Activated T-helper 17 cell treated with anti-CD3 and anti-CD28 coated beads, Interleukin-2, amount 50 U/mL, for 72 hours (primary cell): ENCODE measurements around the gene MRFAP1L1. TPM values are rescaled to one million over a fixed set of nuclear protein-coding genes. Genes with fewer than 3 reads are reported as not detected.
A peak's percentile ranks its signal among the peaks of the same experiment; 100 is the strongest.

Experiments used
- ATAC-seq: fragments of 150-1000 bp; cut with Tn5 transposase; replicated peaks from 2 replicates; pipeline ENCODE4 v1.10.0; 2021; ENCODE audit warnings: mild to moderate bottlenecking, moderate library complexity
- H3K27ac Mint-ChIP-seq: one replicate; pipeline ENCODE4 v1.8.0; 2022; ENCODE audit warnings: mixed read lengths
- H3K27me3 Mint-ChIP-seq: one replicate; pipeline ENCODE4 v1.8.0; 2022; ENCODE audit warnings: mixed read lengths
- H3K36me3 Mint-ChIP-seq: one replicate; pipeline ENCODE4 v1.8.0; 2022; ENCODE audit warnings: low read depth, mild to moderate bottlenecking, mixed read lengths
- H3K4me1 Mint-ChIP-seq: one replicate; pipeline ENCODE4 v1.8.0; 2022; ENCODE audit warnings: mixed read lengths
- H3K4me3 Mint-ChIP-seq: one replicate; pipeline ENCODE4 v1.8.0; 2022; ENCODE audit warnings: mild to moderate bottlenecking, mixed read lengths
- H3K9me3 Mint-ChIP-seq: one replicate; pipeline ENCODE4 v1.8.0; 2022; ENCODE audit warnings: mixed read lengths
- total RNA-seq, 2 donors: library from RNA; stranded (reverse); gene quantifications; one replicate each; pipeline ENCODE4 v1.2.3, GENCODE V29; 2022

Gene MRFAP1L1
- total RNA-seq, 2 donors from 2014 or later = 35.8 to 53.6 TPM

GRCh38 chr4:6747294-6748051 lies 37.8 kb upstream of the MRFAP1L1 start:
- peaks cover 6% of the 10 kb centered on the region for H3K4me1 Mint-ChIP-seq
- H3K9me3 Mint-ChIP-seq = no peaks in the 10 kb centered on the region
- no peak overlapping the region for H3K4me3 Mint-ChIP-seq
- ATAC-seq = no peak
- H3K27me3 Mint-ChIP-seq = no peaks in the 10 kb centered on the region
- no peaks in the 10 kb centered on the region for H3K36me3 Mint-ChIP-seq
- no peak overlapping the region for H3K27ac Mint-ChIP-seq

GRCh38 chr4:6746721-6747293 lies 37.1 kb upstream of the MRFAP1L1 start:
- no peak overlapping the region for H3K27ac Mint-ChIP-seq
- H3K9me3 Mint-ChIP-seq = no peaks in the 10 kb centered on the region
- no peaks in the 10 kb centered on the region for H3K36me3 Mint-ChIP-seq
- ATAC-seq = no peak
- no peak overlapping the region for H3K4me3 Mint-ChIP-seq
- peaks cover 5% of the 10 kb centered on the region for H3K4me1 Mint-ChIP-seq
- H3K27me3 Mint-ChIP-seq = no peaks in the 10 kb centered on the region

DNA sequence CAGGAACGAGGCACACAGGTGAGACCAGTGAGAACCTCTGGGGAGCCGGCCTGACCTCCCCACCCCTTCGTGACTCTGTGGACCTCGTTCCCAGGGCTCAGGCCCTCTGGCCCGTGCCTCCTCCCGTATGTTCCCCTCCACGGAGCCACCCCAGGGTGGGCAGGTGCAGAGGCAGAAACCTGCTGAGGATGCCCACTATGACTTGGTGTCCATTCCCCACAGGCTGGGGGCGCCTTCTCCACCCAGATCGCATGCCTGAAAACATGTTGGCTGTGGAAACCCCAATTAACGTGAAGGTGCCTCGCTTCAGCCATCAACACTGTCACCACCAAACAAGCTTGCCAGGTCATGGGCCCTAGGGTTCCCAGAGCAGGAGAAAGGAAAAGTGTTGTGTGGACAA lies 33.3 kb upstream of the MRFAP1L1 start:
- H3K27ac Mint-ChIP-seq = no peak overlapping the region
- H3K36me3 Mint-ChIP-seq = no peaks in the 10 kb centered on the region
- no peak overlapping the region for H3K4me3 Mint-ChIP-seq
- H3K27me3 Mint-ChIP-seq = no peaks in the 10 kb centered on the region
- H3K9me3 Mint-ChIP-seq = no peaks in the 10 kb centered on the region
- H3K4me1 Mint-ChIP-seq = no peaks in the 10 kb centered on the region
- no peak for ATAC-seq

GRCh38 chr4:6742507-6742906 lies 32.8 kb upstream of the MRFAP1L1 start:
- Mint-ChIP-seq H3K27me3 (no peaks in the 10 kb centered on the region), H3K4me1 (no peaks in the 10 kb centered on the region), H3K9me3 (no peaks in the 10 kb centered on the region), H3K4me3 (no peak overlapping the region), H3K36me3 (no peaks in the 10 kb centered on the region), H3K27ac (no peak overlapping the region)
- ATAC-seq = peak; percentile 54

DNA sequence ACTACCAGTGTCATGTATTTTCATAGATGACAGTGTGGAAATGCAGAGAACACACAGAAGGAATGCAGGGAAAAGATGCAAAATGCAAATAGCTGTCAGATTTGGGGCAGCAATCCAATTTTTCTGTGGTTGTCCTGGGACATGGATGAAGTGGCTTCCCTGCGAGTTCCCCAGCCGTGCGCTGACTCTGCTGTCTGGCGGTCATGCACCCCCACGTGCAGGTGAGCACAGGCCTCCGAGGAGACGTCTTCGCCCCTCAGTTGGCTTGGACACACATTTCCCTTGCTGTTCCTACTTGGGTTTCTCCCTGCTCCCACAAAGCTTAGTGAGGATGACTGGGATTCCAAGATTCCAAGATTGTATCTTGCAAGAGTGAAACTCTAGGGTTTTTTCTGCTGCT lies 30.7 kb upstream of the MRFAP1L1 start:
- ATAC-seq = no peak
- H3K4me1 Mint-ChIP-seq = no peaks in the 10 kb centered on the region
- no peaks in the 10 kb centered on the region for H3K9me3 Mint-ChIP-seq
- H3K27me3 Mint-ChIP-seq = peaks cover 4% of the 10 kb centered on the region
- no peak overlapping the region for H3K4me3 Mint-ChIP-seq
- H3K27ac Mint-ChIP-seq = no peak overlapping the region
- H3K36me3 Mint-ChIP-seq = no peaks in the 10 kb centered on the region

GRCh38 chr4:6739920-6740319 lies 30.3 kb upstream of the MRFAP1L1 start:
- no peak overlapping the region for H3K27ac Mint-ChIP-seq
- H3K27me3 Mint-ChIP-seq = peaks cover 4% of the 10 kb centered on the region
- H3K4me3 Mint-ChIP-seq = no peak overlapping the region
- H3K9me3 Mint-ChIP-seq = no peaks in the 10 kb centered on the region
- no peaks in the 10 kb centered on the region for H3K36me3 Mint-ChIP-seq
- H3K4me1 Mint-ChIP-seq = no peaks in the 10 kb centered on the region
- ATAC-seq = no peak

DNA sequence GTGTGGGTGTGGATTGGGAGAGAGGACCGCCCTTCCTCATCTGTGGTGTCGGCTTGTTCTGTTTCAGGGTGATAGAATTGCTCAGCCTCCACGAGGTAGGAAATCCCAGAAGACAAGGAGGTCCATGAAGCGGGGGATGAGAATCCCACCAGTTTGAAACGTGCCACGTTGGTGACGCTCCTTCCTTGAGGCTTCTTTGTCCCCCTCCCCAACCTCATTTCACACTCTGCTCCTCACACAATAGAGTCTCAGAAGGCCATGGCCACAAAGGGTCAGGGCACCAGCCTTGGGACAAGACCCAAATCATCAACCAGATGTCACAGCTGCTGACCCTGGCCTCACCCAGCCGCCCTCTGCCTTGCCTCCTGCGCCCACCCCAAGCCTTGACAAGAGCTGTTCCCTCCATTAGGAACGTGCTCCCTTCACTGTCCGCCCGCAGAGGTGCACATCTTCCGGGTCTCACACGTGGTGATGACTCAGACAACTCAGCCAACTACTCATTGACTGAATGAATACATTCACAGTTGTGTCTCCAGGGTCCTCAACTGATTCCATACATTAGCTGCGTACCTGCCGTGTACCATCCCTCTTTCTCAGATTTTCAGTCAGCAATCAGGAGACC lies 24.6 kb upstream of the MRFAP1L1 start:
- Mint-ChIP-seq H3K9me3 (no peaks in the 10 kb centered on the region), H3K36me3 (no peaks in the 10 kb centered on the region), H3K27me3 (peaks cover 8% of the 10 kb centered on the region), H3K4me1 (no peaks in the 10 kb centered on the region), H3K4me3 (no peak overlapping the region), H3K27ac (no peak overlapping the region)
- ATAC-seq = no peak

DNA sequence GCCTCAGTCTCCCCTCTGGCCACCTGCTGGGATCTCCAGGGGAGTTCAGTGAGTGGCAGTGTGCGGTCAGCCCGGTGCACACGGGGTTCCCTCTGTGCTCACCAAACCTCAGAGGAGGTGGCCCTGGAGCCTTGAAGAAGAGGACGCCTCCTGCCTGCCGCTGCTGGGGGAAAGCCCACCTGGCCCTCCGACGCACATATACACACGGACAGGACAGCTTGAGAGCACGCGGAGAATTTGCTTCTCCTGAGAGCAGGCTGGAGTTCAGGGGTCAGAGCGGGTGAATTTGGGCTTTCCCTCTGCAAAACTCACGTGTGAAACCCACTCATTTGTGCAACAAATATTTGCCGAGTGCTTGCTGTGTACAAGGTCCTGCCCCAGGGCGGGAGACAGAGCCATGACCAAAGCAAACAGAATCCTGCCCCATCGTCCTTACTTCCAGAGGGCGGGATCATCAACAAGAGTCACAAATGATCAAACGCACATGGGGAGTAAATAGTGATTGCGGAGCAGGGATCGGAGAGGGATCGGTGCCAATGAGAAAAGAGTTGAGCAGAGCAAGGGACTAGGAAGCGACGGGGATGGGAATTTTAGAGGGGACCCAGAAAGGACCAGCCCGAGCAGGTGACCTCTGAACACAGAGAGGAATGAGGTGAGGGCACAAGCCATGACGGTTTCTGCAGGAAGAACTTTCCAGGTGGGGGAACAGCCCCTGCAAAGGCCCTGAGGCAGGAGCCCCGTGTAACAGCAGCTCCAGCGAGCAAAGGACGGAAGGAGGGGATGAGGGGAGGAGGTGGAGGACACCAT lies 23.9 kb upstream of the MRFAP1L1 start:
- Mint-ChIP-seq H3K9me3 (no peaks in the 10 kb centered on the region), H3K27ac (peak overlapping the region; percentile 22), H3K27me3 (peaks cover 8% of the 10 kb centered on the region), H3K4me1 (no peaks in the 10 kb centered on the region), H3K4me3 (no peak overlapping the region), H3K36me3 (no peaks in the 10 kb centered on the region)
- ATAC-seq = no peak

DNA sequence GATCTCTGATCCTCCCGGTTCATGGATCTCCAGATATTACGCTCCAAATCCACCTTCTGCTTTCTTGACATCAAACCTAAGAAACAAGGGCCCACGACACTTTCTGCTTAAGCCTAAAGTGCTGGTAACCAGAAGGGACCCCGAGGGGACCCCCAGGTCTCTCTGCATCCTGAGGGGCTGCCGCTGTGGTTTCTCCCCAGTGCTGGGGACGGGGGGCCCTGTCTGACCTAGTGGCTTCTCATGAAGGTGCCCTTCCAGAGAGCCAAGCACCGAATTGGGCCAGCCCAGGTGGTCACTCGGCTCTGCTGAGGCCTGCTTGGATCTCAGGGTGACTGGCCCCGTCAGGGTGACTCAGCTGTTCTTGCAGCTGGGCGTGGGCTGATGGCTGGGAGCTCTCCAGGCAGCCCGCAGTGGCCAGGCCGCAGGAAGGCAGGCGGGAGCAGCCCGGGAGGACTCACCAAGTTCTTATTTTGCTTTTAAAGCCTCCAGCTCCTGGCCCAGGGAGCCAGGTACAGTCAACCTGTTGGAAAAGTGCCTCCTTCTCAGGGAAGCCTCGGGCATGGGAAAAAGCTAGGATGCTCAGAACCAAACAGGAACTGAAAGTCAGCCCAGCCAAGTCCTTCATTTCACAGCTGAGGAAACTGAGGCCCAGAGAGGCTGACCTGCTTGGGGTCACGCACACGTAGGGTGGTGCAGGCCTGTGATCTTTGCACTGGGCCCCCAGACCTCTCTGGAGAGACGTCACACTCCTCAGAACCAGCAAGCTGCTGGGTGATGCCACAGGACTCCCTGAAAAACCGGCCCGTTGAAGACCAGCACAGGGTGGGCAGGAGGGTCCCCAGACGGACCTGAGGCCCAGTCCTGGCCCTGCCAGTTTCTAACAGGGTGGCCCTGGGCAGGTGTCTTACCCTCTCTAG lies 23.0 kb upstream of the MRFAP1L1 start:
- no peak for ATAC-seq
- H3K36me3 Mint-ChIP-seq = no peaks in the 10 kb centered on the region
- H3K4me1 Mint-ChIP-seq = no peaks in the 10 kb centered on the region
- no peak overlapping the region for H3K27ac Mint-ChIP-seq
- no peaks in the 10 kb centered on the region for H3K9me3 Mint-ChIP-seq
- H3K4me3 Mint-ChIP-seq = no peak overlapping the region
- peaks cover 8% of the 10 kb centered on the region for H3K27me3 Mint-ChIP-seq

DNA sequence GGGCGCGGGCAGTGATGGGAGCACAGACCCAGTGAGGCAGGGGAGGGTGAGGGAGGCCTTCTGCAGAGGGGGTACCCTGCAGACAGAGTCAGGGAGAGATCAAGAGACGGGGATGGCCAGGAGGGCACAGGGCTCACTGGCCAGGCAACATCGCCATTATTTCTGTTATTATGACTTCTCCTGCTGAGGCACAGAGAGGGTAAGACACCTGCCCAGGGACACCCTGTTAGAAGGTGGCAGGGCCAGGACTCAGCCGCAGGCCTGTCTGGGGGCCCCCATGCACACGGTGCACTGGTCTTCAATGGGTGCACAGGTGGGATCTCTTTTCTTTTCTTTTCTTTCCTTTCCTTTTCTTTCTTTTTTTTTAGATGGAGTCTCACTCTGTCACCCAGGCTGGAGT lies 22.1 kb upstream of the MRFAP1L1 start:
- H3K27me3 Mint-ChIP-seq = peaks cover 8% of the 10 kb centered on the region

DNA sequence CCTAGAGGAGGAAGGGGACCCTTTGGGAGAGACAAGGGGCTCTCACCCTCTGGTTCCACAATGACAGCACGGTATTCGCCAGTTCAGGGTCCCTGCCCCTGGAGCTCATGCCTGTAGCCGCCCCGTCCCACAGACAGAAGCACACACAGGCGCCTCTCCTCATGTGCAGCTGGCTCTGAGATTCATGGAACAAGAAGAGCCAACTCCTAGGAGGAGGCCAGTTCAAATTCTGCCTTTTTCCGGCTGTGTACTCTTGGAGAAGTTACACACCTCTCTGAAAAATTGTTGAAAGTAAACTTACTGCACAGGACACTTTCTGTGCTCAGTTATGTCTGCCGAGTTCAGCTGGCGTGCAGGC lies 21.6 kb upstream of the MRFAP1L1 start:
- ATAC-seq = no peak
- peaks cover 5% of the 10 kb centered on the region for H3K27me3 Mint-ChIP-seq
- no peaks in the 10 kb centered on the region for H3K9me3 Mint-ChIP-seq

More for the DNA sequence above, 22.1 kb upstream of the MRFAP1L1 start:
- Mint-ChIP-seq H3K9me3 (no peaks in the 10 kb centered on the region), H3K36me3 (no peaks in the 10 kb centered on the region), H3K4me3 (no peak overlapping the region), H3K27ac (no peak overlapping the region), H3K4me1 (no peaks in the 10 kb centered on the region)
- ATAC-seq = no peak

GRCh38 chr4:6730603-6731317 lies 21.1 kb upstream of the MRFAP1L1 start:
- Mint-ChIP-seq H3K4me1 (no peaks in the 10 kb centered on the region), H3K9me3 (no peaks in the 10 kb centered on the region), H3K27me3 (peaks cover 4% of the 10 kb centered on the region), H3K36me3 (no peaks in the 10 kb centered on the region), H3K4me3 (no peak overlapping the region), H3K27ac (no peak overlapping the region)
- no peak for ATAC-seq

More for the DNA sequence above, 21.6 kb upstream of the MRFAP1L1 start:
- H3K27ac Mint-ChIP-seq = no peak overlapping the region
- H3K4me3 Mint-ChIP-seq = no peak overlapping the region
- H3K4me1 Mint-ChIP-seq = no peaks in the 10 kb centered on the region
- H3K36me3 Mint-ChIP-seq = no peaks in the 10 kb centered on the region

- ATAC-seq = no peak
- no peak overlapping the region for H3K27ac Mint-ChIP-seq
- no peak overlapping the region for H3K4me3 Mint-ChIP-seq
- no peaks in the 10 kb centered on the region for H3K36me3 Mint-ChIP-seq
- peaks cover under 1% of the 10 kb centered on the region for H3K27me3 Mint-ChIP-seq
- no peaks in the 10 kb centered on the region for H3K4me1 Mint-ChIP-seq
- H3K9me3 Mint-ChIP-seq = no peaks in the 10 kb centered on the region
Measured at GRCh38 chr4:6728320-6729029, 18.8 kb upstream of the MRFAP1L1 start.
